Pancreas (tissue), 10 donors: ENCODE measurements around the gene ANKDD1A. TPM values are rescaled to one million over a fixed set of nuclear protein-coding genes. Genes with fewer than 3 reads are reported as not detected.

ENCODE experiments used
- ATAC-seq, 4 donors: fragments of 200-7000 bp; cut with Tn5 transposase; one replicate each; pipeline versions ENCODE4 v1.8.0 to v1.9.1; 2020; ENCODE audit warnings: mild to moderate bottlenecking in 4 of 4, moderate library complexity in 4 of 4
- DNase-seq, 6 donors: peaks; one replicate each; pipeline ENCODE4 v3.0.0-alpha.2; 2020
- FAIRE-seq: peaks from 2 replicates; lab custom pipeline; 2012; peaks lifted over from hg19 to GRCh38; lab: Jason Lieb, UNC
- H3K27ac ChIP-seq, 4 donors: fragments of 200-600 bp; sonication (generic); 1 replicate in 3 of 4; 2 replicates in 1 of 4; pipeline versions ENCODE4 v1.5.0 to v1.8.0; 2020
- H3K27me3 ChIP-seq, 4 donors: fragments of 200-600 bp; one replicate each; pipeline ENCODE4 v1.8.0; 2021
- H3K36me3 ChIP-seq, 3 donors: fragments of 200-600 bp; sonication (generic) in 1 of 3; one replicate each; pipeline versions ENCODE4 v1.5.0 to v1.8.0; 2020 to 2021
- H3K4me1 ChIP-seq, 3 donors: fragments of 200-600 bp; one replicate each; pipeline ENCODE4 v1.8.0; 2021
- H3K4me3 ChIP-seq, 4 donors: fragments of 200-600 bp; sonication (generic) in 2 of 4; one replicate each; pipeline versions ENCODE4 v1.5.0 to v1.8.0; 2020 to 2021
- H3K9me3 ChIP-seq, 4 donors: fragments of 200-600 bp; one replicate each; pipeline ENCODE4 v1.8.0; 2021
- WGBS, 2 donors: extraction: QIAGEN DNeasy Blood & Tissue Kit; methylation state at CpG; one replicate each; pipeline ENCODE4 v1.1.7; 2013; 5-methylcytosine and 5-hydroxymethylcytosine counted together
- intact Hi-C, 3 donors: fragments of 100-400 bp; cut with DNase I; formaldehyde crosslinking; loops; one replicate each; pipeline versions ENCODE4 v1.11.1 to v1.14.2; 2022
- polyA plus RNA-seq, 2 donors: library from polyadenylated mRNA; stranded (reverse); fragments of 200-250 nt; gene quantifications; one replicate each; pipeline ENCODE4 v1.2.3, GENCODE V29; 2013
- total RNA-seq, 6 donors: library from RNA; stranded (reverse); fragmentation: NEBNext Ultra II Directional in 4 of 6; extraction: Animal tissue kit (Norgen Biotek cat#: 25700) in 4 of 6; gene quantifications; one replicate each; pipeline versions ENCODE4 v1.2.1 to v1.2.4, GENCODE V29; 2021 to 2023
- TF ChIP-seq, protein P1 (sequence below), 4 donors: fragments of 200-600 bp; sonication (generic) in 3 of 4; IDR thresholded peaks; one replicate each; pipeline versions ENCODE4 v1.5.0 to v1.8.0; 2021; ENCODE audit warnings: antibody characterized with exemption in 4 of 4
- donor health status: healthy with polysubstance abuse.
- donor health status: DM: no; HTN: no; CAD: no; lungs with moderate emphysema.
- donor health status: DM: no; HTN: no; CAD: no.
- donor health status: control.
- donor health status: control.
- donor health status: Bipolar disorder and iron deficiency.
- donor health status: DM: yes; HTN: yes; CAD: no.
- donor health status: DM: no; HTN: no; CAD: no.
- donor health status: DM: no; HTN: no; CAD: no.
- donor health status: DM: yes; HTN: yes; CAD: no.

The ANKDD1A gene
- total and polyA plus RNA-seq, 8 donors: 2.0 to 4.9 (median 3.8) TPM

DNA sequence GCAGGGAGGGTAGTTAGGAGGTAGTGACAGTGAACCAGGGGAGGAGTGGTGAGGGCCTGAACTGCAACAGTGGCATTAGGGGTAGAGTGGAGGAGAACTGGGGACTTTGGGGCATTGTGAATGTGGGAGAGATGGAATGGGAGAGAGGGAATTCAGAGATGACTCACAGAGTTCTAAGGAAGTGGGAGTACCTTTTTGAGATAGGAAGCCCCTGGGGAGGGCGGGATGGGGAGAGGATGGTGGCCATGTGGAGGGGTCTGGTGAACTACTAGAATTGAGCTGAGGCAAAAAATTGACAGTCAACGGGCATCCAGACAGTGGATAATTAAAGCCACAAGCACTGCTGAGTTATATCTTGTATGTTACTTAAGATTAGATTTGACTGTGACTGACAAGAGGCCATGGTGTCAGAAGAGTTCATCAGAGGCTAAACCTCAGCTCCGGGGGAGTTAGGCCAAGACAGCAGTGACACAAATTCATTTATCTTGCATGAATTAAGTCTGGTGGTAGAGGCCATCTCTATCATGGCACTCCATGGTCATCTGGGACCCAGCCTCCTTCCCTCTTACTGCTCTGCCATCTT, 36.0 kb upstream of the ANKDD1A start:
- H3K4me1 ChIP-seq: peaks cover 0 to 9% (median 5%) of the 10 kb centered on the region in 3 donors
- FAIRE-seq: no peak
- H3K27ac ChIP-seq: no peak overlapping the region
- H3K4me3 ChIP-seq: no peak overlapping the region
- H3K36me3 ChIP-seq: no peaks in the 10 kb centered on the region
- TF ChIP-seq, protein P1, sequence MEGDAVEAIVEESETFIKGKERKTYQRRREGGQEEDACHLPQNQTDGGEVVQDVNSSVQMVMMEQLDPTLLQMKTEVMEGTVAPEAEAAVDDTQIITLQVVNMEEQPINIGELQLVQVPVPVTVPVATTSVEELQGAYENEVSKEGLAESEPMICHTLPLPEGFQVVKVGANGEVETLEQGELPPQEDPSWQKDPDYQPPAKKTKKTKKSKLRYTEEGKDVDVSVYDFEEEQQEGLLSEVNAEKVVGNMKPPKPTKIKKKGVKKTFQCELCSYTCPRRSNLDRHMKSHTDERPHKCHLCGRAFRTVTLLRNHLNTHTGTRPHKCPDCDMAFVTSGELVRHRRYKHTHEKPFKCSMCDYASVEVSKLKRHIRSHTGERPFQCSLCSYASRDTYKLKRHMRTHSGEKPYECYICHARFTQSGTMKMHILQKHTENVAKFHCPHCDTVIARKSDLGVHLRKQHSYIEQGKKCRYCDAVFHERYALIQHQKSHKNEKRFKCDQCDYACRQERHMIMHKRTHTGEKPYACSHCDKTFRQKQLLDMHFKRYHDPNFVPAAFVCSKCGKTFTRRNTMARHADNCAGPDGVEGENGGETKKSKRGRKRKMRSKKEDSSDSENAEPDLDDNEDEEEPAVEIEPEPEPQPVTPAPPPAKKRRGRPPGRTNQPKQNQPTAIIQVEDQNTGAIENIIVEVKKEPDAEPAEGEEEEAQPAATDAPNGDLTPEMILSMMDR (IDR thresholded peaks at IDR 0.05): no peak
- no peaks in the 10 kb centered on the region for H3K27me3 ChIP-seq
- DNase-seq: no peak
- no peak for ATAC-seq
- no peaks in the 10 kb centered on the region for H3K9me3 ChIP-seq
- WGBS, 2 donors: 83 to 86% methylated on average over 3 of the region's 3 CpGs
- intact Hi-C loops: no loop called here

- Histone ChIP-seq H3K27me3 (no peaks in the 10 kb centered on the region), H3K4me3 (no peak overlapping the region), H3K9me3 (no peaks in the 10 kb centered on the region), H3K4me1 (peaks cover 0 to 9% (median 5%) of the 10 kb centered on the region in 3 donors), H3K27ac (peak overlapping the region in 3 of 4 donors; percentile 22 to 51 (median 46)), H3K36me3 (no peaks in the 10 kb centered on the region)
- ATAC-seq (peak; percentile 89 to 93 (median 91)), DNase-seq (peak; percentile 74 to 90 (median 87)), FAIRE-seq (no peak)
- intact Hi-C loops: no loop called here
- TF ChIP-seq, protein P1 (IDR thresholded peaks at IDR 0.05): no peak
- WGBS, 2 donors: 3 to 13% methylated on average over 3 of the region's 3 CpGs
Measured at GRCh38 chr15:64877435-64877834, 34.3 kb upstream of the ANKDD1A start.

- H3K27ac ChIP-seq: peak overlapping the region in 2 of 4 donors; percentile 46 to 51
- H3K27me3 ChIP-seq: no peaks in the 10 kb centered on the region
- peak in 1 of 4 donors; percentile 18 for ATAC-seq
Measured at GRCh38 chr15:64878705-64879104, 33.0 kb upstream of the ANKDD1A start.

GRCh38 chr15:64883100-64883581, 28.6 kb upstream of the ANKDD1A start:
- Histone ChIP-seq H3K4me3 (no peak overlapping the region), H3K9me3 (no peaks in the 10 kb centered on the region), H3K4me1 (peaks cover 0 to 7% (median 0%) of the 10 kb centered on the region in 3 donors), H3K27me3 (no peaks in the 10 kb centered on the region), H3K36me3 (no peaks in the 10 kb centered on the region), H3K27ac (peak overlapping the region in 2 of 4 donors; percentile 13 to 53)
- TF ChIP-seq, protein P1 (IDR thresholded peaks at IDR 0.05): no peak
- no peak for FAIRE-seq
- peak in 3 of 4 donors; percentile 46 to 64 (median 58) for ATAC-seq
- intact Hi-C loops: no loop called here
- WGBS, 2 donors: 66 to 67% methylated on average over 5 of the region's 5 CpGs
- DNase-seq: no peak

More at GRCh38 chr15:64878705-64879104, 33.0 kb upstream of the ANKDD1A start:
- 73 to 86% methylated on average over 8 of the region's 8 CpGs for WGBS, 2 donors
- Histone ChIP-seq H3K4me3 (no peak overlapping the region), H3K9me3 (no peaks in the 10 kb centered on the region), H3K4me1 (peaks cover 0 to 11% (median 5%) of the 10 kb centered on the region in 3 donors), H3K36me3 (no peaks in the 10 kb centered on the region)
- FAIRE-seq (no peak), DNase-seq (no peak)
- intact Hi-C loops: no loop called here
- TF ChIP-seq, protein P1 (IDR thresholded peaks at IDR 0.05): no peak

- Histone ChIP-seq H3K4me1 (peaks cover 0 to 7% (median 0%) of the 10 kb centered on the region in 3 donors), H3K27me3 (no peaks in the 10 kb centered on the region), H3K9me3 (no peaks in the 10 kb centered on the region), H3K36me3 (no peaks in the 10 kb centered on the region), H3K27ac (peak overlapping the region in 2 of 4 donors; percentile 13 to 53), H3K4me3 (no peak overlapping the region)
- intact Hi-C loops: no loop called here
- DNase-seq (peak in 3 of 6 donors; percentile 47 to 72 (median 67)), FAIRE-seq (no peak), ATAC-seq (peak in 3 of 4 donors; percentile 50 to 82 (median 76))
- TF ChIP-seq, protein P1 (IDR thresholded peaks at IDR 0.05): no peak
- 49% methylated on average over 10 of the region's 10 CpGs for WGBS, 2 donors
Measured at GRCh38 chr15:64883997-64884511, 27.6 kb upstream of the ANKDD1A start.
